WTC11 (cell line): ENCODE data around the gene FUZ. TPM values are rescaled to one million over a fixed set of nuclear protein-coding genes. Genes with fewer than 3 reads are reported as not detected.

ENCODE experiments used
- ATAC-seq: fragments of 200-7000 bp; cut with Tn5 transposase; 2 replicates; pipeline ENCODE4 v1.10.0; 2021; ENCODE audit warnings: mild to moderate bottlenecking, moderate library complexity
- CTCF ChIA-PET: fragments of 300-600 bp; sonication (Branson Sonifier 250); formaldehyde crosslinking; loops from one replicate; lab custom pipeline; 2021; ENCODE audit warnings: antibody characterized with exemption; lab: Charles Lee
- POLR2A ChIA-PET: fragments of 350-600 bp; sonication (Branson Sonifier 250); formaldehyde crosslinking; loops from one replicate; lab custom pipeline; 2021; ENCODE audit warnings: antibody characterized with exemption; lab: Charles Lee
- DNase-seq: peaks from one replicate; pipeline ENCODE4 v3.0.0; 2021; ENCODE audit warnings: low spot score
- H3K27ac Mint-ChIP-seq: 2 replicates; pipeline ENCODE4 v1.8.0; 2021; ENCODE audit warnings: mixed read lengths
- H3K27me3 Mint-ChIP-seq: 2 replicates; pipeline ENCODE4 v1.8.0; 2021; ENCODE audit warnings: low read depth, mild to moderate bottlenecking, moderate library complexity, mixed read lengths
- H3K36me3 Mint-ChIP-seq: 2 replicates; pipeline ENCODE4 v1.8.0; 2021; ENCODE audit warnings: mixed read lengths
- H3K4me1 Mint-ChIP-seq: 2 replicates; pipeline ENCODE4 v1.8.0; 2022; ENCODE audit warnings: mixed read lengths
- H3K4me3 Mint-ChIP-seq: 2 replicates; pipeline ENCODE4 v1.8.0; 2021; ENCODE audit warnings: mild to moderate bottlenecking, moderate library complexity, mixed read lengths
- H3K9me3 Mint-ChIP-seq: 2 replicates; pipeline ENCODE4 v1.8.0; 2021; ENCODE audit warnings: mixed read lengths
- CREM ChIP-seq: sonication (generic); formaldehyde crosslinking; IDR thresholded peaks from 2 replicates; pipeline ENCODE4 v1.8.1; 2022; ENCODE audit warnings: mild to moderate bottlenecking, missing genetic modification reagents, moderate library complexity
- CTCF ChIP-seq: fragments of 200-600 bp; IDR thresholded peaks from 2 replicates; pipeline ENCODE4 v1.8.0; 2022; ENCODE audit warnings: antibody characterized with exemption
- ETV6 ChIP-seq: sonication (generic); formaldehyde crosslinking; IDR thresholded peaks from 2 replicates; pipeline ENCODE4 v1.8.1; 2022; ENCODE audit warnings: mild to moderate bottlenecking, missing genetic modification reagents
- GRHL2 ChIP-seq: fragments of 250-450 bp; sonication (Bioruptor Pico); IDR thresholded peaks from 2 replicates; pipeline ENCODE4 v1.8.0; 2022; ENCODE audit warnings: mild to moderate bottlenecking, moderate library complexity; ENCODE audit not compliant: insufficient replicate concordance, severe bottlenecking
- PRDM15 ChIP-seq: sonication (generic); formaldehyde crosslinking; IDR thresholded peaks from 2 replicates; pipeline ENCODE4 v1.8.0; 2022; ENCODE audit warnings: missing genetic modification reagents
- TEAD1 ChIP-seq: sonication (generic); formaldehyde crosslinking; IDR thresholded peaks from 2 replicates; pipeline ENCODE4 v1.8.0; 2022; ENCODE audit warnings: mild to moderate bottlenecking, missing genetic modification reagents
- ZBTB21 ChIP-seq: sonication (generic); formaldehyde crosslinking; IDR thresholded peaks from 2 replicates; pipeline ENCODE4 v1.8.1; 2023; ENCODE audit warnings: mild to moderate bottlenecking, missing genetic modification reagents, borderline replicate concordance
- ZBTB43 ChIP-seq: sonication (generic); formaldehyde crosslinking; IDR thresholded peaks from 2 replicates; pipeline ENCODE4 v1.8.1; 2023; ENCODE audit warnings: mild to moderate bottlenecking, missing genetic modification reagents
- ZNF219 ChIP-seq: sonication (generic); formaldehyde crosslinking; IDR thresholded peaks from 2 replicates; pipeline ENCODE4 v1.8.0; 2023; ENCODE audit warnings: missing genetic modification reagents, mild to moderate bottlenecking, borderline replicate concordance
- ZNF281 ChIP-seq: sonication (generic); formaldehyde crosslinking; IDR thresholded peaks from 2 replicates; pipeline ENCODE4 v1.8.0; 2023; ENCODE audit warnings: mild to moderate bottlenecking, missing genetic modification reagents
- ZNF396 ChIP-seq: fragments of 250-450 bp; sonication (Bioruptor Pico); IDR thresholded peaks from 2 replicates; pipeline ENCODE4 v1.8.0; 2021; ENCODE audit warnings: mild to moderate bottlenecking, moderate library complexity, borderline replicate concordance
- ZNF416 ChIP-seq: fragments of 250-450 bp; sonication (Bioruptor Pico); IDR thresholded peaks from 2 replicates; pipeline ENCODE4 v1.9.0; 2021; ENCODE audit warnings: mild to moderate bottlenecking, inconsistent platforms
- ZNF423 ChIP-seq: fragments of 250-450 bp; sonication (Bioruptor Pico); IDR thresholded peaks from 2 replicates; pipeline ENCODE4 v2.1.2; 2022; ENCODE audit warnings: mild to moderate bottlenecking, moderate library complexity
- ZNF425 ChIP-seq: fragments of 250-450 bp; sonication (Bioruptor Pico); conservative IDR thresholded peaks from 2 replicates; pipeline ENCODE4 v1.9.0; 2021; ENCODE audit warnings: mild to moderate bottlenecking
- ZNF512 ChIP-seq: sonication (generic); formaldehyde crosslinking; IDR thresholded peaks from 2 replicates; pipeline ENCODE4 v1.8.1; 2022; ENCODE audit warnings: missing genetic modification reagents, borderline replicate concordance
- total RNA-seq: library from RNA; stranded (reverse); gene quantifications from 3 replicates; pipeline ENCODE4 v1.2.3, GENCODE V29; 2021

FUZ gene
- total RNA-seq, 1 experiment from 2014 or later: 35.1 TPM

GRCh38 chr19:49780861-49781260 lies 32.2 kb downstream of the FUZ start (continued):
- no peak for TF ChIP-seq ZBTB43 (CRISPR knock-in tag)
- no peak for TF ChIP-seq TEAD1 (CRISPR knock-in tag)
- no peak for TF ChIP-seq ZBTB21
- no peak for TF ChIP-seq ZNF416 (CRISPR knock-in tag)
- no peak for TF ChIP-seq ZNF396 (CRISPR knock-in tag)
- TF ChIP-seq CREM (CRISPR knock-in tag): no peak
- TF ChIP-seq ZNF281 (CRISPR knock-in tag): no peak
- no peak for TF ChIP-seq ZNF425
- no peak for TF ChIP-seq GRHL2
- no peak for TF ChIP-seq CTCF

- Mint-ChIP-seq H3K4me3 (no peak overlapping the region), H3K36me3 (peaks cover 16% of the 10 kb centered on the region), H3K27me3 (no peaks in the 10 kb centered on the region), H3K4me1 (peaks cover 7% of the 10 kb centered on the region), H3K9me3 (no peaks in the 10 kb centered on the region), H3K27ac (peak overlapping the region; percentile 30; the same call in 1 of the 2 replicates)
- ChIA-PET CTCF (interaction anchor here (1.8 kb wide), 1 partner anchor 63 kb away, joined by 7 read pairs; no protein-coding TSS in a partner anchor), POLR2A (no interaction called here)
- no peak for ATAC-seq
- no peak for DNase-seq
- no peak for TF ChIP-seq ZNF281 (CRISPR knock-in tag)
- no peak for TF ChIP-seq TEAD1 (CRISPR knock-in tag)
- no peak for TF ChIP-seq ETV6 (CRISPR knock-in tag)
- TF ChIP-seq PRDM15: no peak
- TF ChIP-seq ZNF512 (CRISPR knock-in tag): no peak
- no peak for TF ChIP-seq ZNF423 (CRISPR knock-in tag)
- TF ChIP-seq ZNF219 (CRISPR knock-in tag): no peak
These were observed 33.1 kb downstream of the FUZ start for GRCh38 chr19:49779731-49780555.
